Measurements from ENCODE around the gene CRIP2. TPM values are rescaled to one million over a fixed set of nuclear protein-coding genes. Genes with fewer than 3 reads are reported as not detected.

The CRIP2 gene
- total and polyA plus RNA-seq, 2 of the 8 experiments (the other 6 are each of a cell fraction or from before 2014, with no cell fraction given), result 4.2 to 13.5 TPM

- TF ChIP-seq NANOG (IDR thresholded peaks at IDR 0.05; ENCODE audit: insufficient read depth, low read depth, low read length, poor library complexity, severe bottlenecking) (no peak), RNF2 (IDR thresholded peaks at IDR 0.05; ENCODE audit: borderline replicate concordance, low read depth, low read length, missing control alignments, poor library complexity, severe bottlenecking) (no peak), CHD2 (IDR thresholded peaks at IDR 0.05; ENCODE audit: low read length) (no peak), SIX5 (IDR thresholded peaks at IDR 0.05; ENCODE audit: low read depth, low read length) (no peak), TEAD4 (IDR thresholded peaks at IDR 0.05; ENCODE audit: low read depth, low read length) (no peak), KDM1A (IDR thresholded peaks at IDR 0.05; ENCODE audit: borderline replicate concordance, low read length) (no peak)
These were observed 52.8 kb downstream of the CRIP2 start (continued) for GRCh38 chr14:105527381-105527825.
